ENCODE measurements around the gene MSRB1.

Gene MSRB1

GRCh38 chr16:1942810-1943726 is at the start of gene MSRB1:
MSRB1 (minus strand) TSS chr16:1943199; CDS start chr16:1943156, 43 bp downstream.
- DNase-seq, result peak; percentile 95
- no peak for TF ChIP-seq GATA1 (IDR thresholded peaks at IDR 0.05; ENCODE audit: low read depth, low read length)
- TF ChIP-seq POLR2A (IDR thresholded peaks at IDR 0.05; ENCODE audit: low read length), result peak; percentile 64

GRCh38 chr16:1991948-1992703 is 49.1 kb upstream of the MSRB1 start:
- TF ChIP-seq POLR2A (IDR thresholded peaks at IDR 0.05; ENCODE audit: low read length) (no peak), GATA1 (IDR thresholded peaks at IDR 0.05; ENCODE audit: low read depth, low read length) (no peak)

GRCh38 chr16:1991588-1991947 is 48.6 kb upstream of the MSRB1 start:
- TF ChIP-seq GATA1 (IDR thresholded peaks at IDR 0.05; ENCODE audit: low read depth, low read length), result no peak
- no peak for TF ChIP-seq POLR2A (IDR thresholded peaks at IDR 0.05; ENCODE audit: low read length)

More at GRCh38 chr16:1991948-1992703, 49.1 kb upstream of the MSRB1 start:
- peak; percentile 94 to 98 for DNase-seq

GRCh38 chr16:1991135-1991551 is 48.1 kb upstream of the MSRB1 start:
- no peak for DNase-seq
- TF ChIP-seq GATA1 (IDR thresholded peaks at IDR 0.05; ENCODE audit: low read depth, low read length) (no peak), POLR2A (IDR thresholded peaks at IDR 0.05; ENCODE audit: low read length) (no peak)

More at GRCh38 chr16:1991588-1991947, 48.6 kb upstream of the MSRB1 start:
- no peak for DNase-seq

GRCh38 chr16:1990351-1991134 is 47.5 kb upstream of the MSRB1 start:
- TF ChIP-seq GATA1 (IDR thresholded peaks at IDR 0.05; ENCODE audit: low read depth, low read length), result no peak
- TF ChIP-seq POLR2A (IDR thresholded peaks at IDR 0.05; ENCODE audit: low read length), result no peak
- peak; percentile 39 to 60 for DNase-seq

GRCh38 chr16:1990101-1990350 is 47.0 kb upstream of the MSRB1 start:
- TF ChIP-seq GATA1 (IDR thresholded peaks at IDR 0.05; ENCODE audit: low read depth, low read length), result no peak
- TF ChIP-seq POLR2A (IDR thresholded peaks at IDR 0.05; ENCODE audit: low read length), result no peak
- DNase-seq, result no peak

GRCh38 chr16:1989209-1990100 is 46.5 kb upstream of the MSRB1 start, which contains the start of gene SYNGR3:
SYNGR3 (plus strand) TSS chr16:1989970; CDS start chr16:1990103, 133 bp downstream.
- TF ChIP-seq POLR2A (IDR thresholded peaks at IDR 0.05; ENCODE audit: low read length), result no peak
- TF ChIP-seq GATA1 (IDR thresholded peaks at IDR 0.05; ENCODE audit: low read depth, low read length), result no peak
- peak; percentile 27 to 35 for DNase-seq

- no peak for DNase-seq
- TF ChIP-seq POLR2A (IDR thresholded peaks at IDR 0.05; ENCODE audit: low read length), result no peak
- TF ChIP-seq GATA1 (IDR thresholded peaks at IDR 0.05; ENCODE audit: low read depth, low read length), result no peak
Measured at GRCh38 chr16:1987198-1987597, 44.2 kb upstream of the MSRB1 start.

- no peak for DNase-seq
- no peak for TF ChIP-seq POLR2A (IDR thresholded peaks at IDR 0.05; ENCODE audit: low read length)
- no peak for TF ChIP-seq GATA1 (IDR thresholded peaks at IDR 0.05; ENCODE audit: low read depth, low read length)
Measured at GRCh38 chr16:1985466-1986150, 42.6 kb upstream of the MSRB1 start.

GRCh38 chr16:1984347-1985225 is 41.6 kb upstream of the MSRB1 start:
- no peak for DNase-seq
- TF ChIP-seq GATA1 (IDR thresholded peaks at IDR 0.05; ENCODE audit: low read depth, low read length) (no peak), POLR2A (IDR thresholded peaks at IDR 0.05; ENCODE audit: low read length) (peak; percentile 39)

GRCh38 chr16:1983544-1984346 is 40.7 kb upstream of the MSRB1 start, which contains the start of gene GFER:
GFER (plus strand) TSS chr16:1984193; CDS start chr16:1984219, 26 bp downstream.
- DNase-seq, result peak; percentile 93 to 95
- TF ChIP-seq POLR2A (IDR thresholded peaks at IDR 0.05; ENCODE audit: low read length), result peak; percentile 72
- TF ChIP-seq GATA1 (IDR thresholded peaks at IDR 0.05; ENCODE audit: low read depth, low read length), result no peak

Data from erythroblast (primary cell).